ENCODE data around the gene PALLD.

GRCh38 chr4:168891086-168891485, 394.2 kb downstream of the PALLD start:
- TF ChIP-seq NR1H2 (CRISPR knock-in tag; IDR thresholded peaks at IDR 0.05) (no peak), CTCF (IDR thresholded peaks at IDR 0.05) (no peak), PRDM15 (CRISPR knock-in tag; IDR thresholded peaks at IDR 0.05) (no peak), FOXP4 (CRISPR knock-in tag; IDR thresholded peaks at IDR 0.05) (no peak), NR2C2 (CRISPR knock-in tag; IDR thresholded peaks at IDR 0.05) (no peak), ARID4B (CRISPR knock-in tag; IDR thresholded peaks at IDR 0.05; ENCODE audit: borderline replicate concordance) (no peak), MLX (CRISPR knock-in tag; IDR thresholded peaks at IDR 0.05) (no peak)

Data from WTC11 (cell line).